DMS53 treated with DMSO at 0.1 percent for 48 hours (cell line): ENCODE data around the gene SLC26A11.
A peak's percentile ranks its signal among the peaks of the same experiment; 100 is the strongest.

ENCODE experiments used
- DNase-seq: peaks from one replicate; lab custom pipeline; 2025; ENCODE audit not compliant: unreplicated experiment; lab: John Stamatoyannopoulos, UW

Gene SLC26A11

GRCh38 chr17:80220054-80220735 is at the start of gene SLC26A11, which contains the start of gene SGSH:
Gene SLC26A11 (plus strand): TSS chr17:80220427. CDS start chr17:80221561, 1,134 bp downstream.
Gene SGSH (minus strand): TSS chr17:80220333. CDS start chr17:80220313, 20 bp downstream.
- peak; percentile 44 for DNase-seq

- DNase-seq, result no peak
Observed at GRCh38 chr17:80171681-80172080, 48.5 kb upstream of the SLC26A11 start.

GRCh38 chr17:80173126-80173525 is 47.1 kb upstream of the SLC26A11 start:
- DNase-seq, result no peak

- DNase-seq, result no peak
Observed at GRCh38 chr17:80173916-80174315, 46.3 kb upstream of the SLC26A11 start.

GRCh38 chr17:80176757-80177156 is 43.5 kb upstream of the SLC26A11 start:
- DNase-seq, result no peak

GRCh38 chr17:80177986-80178595 is 42.1 kb upstream of the SLC26A11 start:
- DNase-seq, result no peak

GRCh38 chr17:80180192-80180591 is 40.0 kb upstream of the SLC26A11 start:
- no peak for DNase-seq

- no peak for DNase-seq
Observed at GRCh38 chr17:80181431-80181830, 38.8 kb upstream of the SLC26A11 start.

GRCh38 chr17:80182118-80182844 is 37.9 kb upstream of the SLC26A11 start:
- no peak for DNase-seq

- no peak for DNase-seq
Observed at GRCh38 chr17:80182845-80183223, 37.4 kb upstream of the SLC26A11 start.

- no peak for DNase-seq
Observed at GRCh38 chr17:80183581-80184422, 36.4 kb upstream of the SLC26A11 start.

GRCh38 chr17:80184423-80184714 is 35.9 kb upstream of the SLC26A11 start:
- no peak for DNase-seq

- no peak for DNase-seq
Observed at GRCh38 chr17:80185968-80186367, 34.3 kb upstream of the SLC26A11 start.

GRCh38 chr17:80187090-80187489 is 33.1 kb upstream of the SLC26A11 start:
- DNase-seq, result no peak

GRCh38 chr17:80187515-80187941 is 32.7 kb upstream of the SLC26A11 start:
- no peak for DNase-seq

GRCh38 chr17:80189611-80190010 is 30.6 kb upstream of the SLC26A11 start:
- DNase-seq, result no peak

GRCh38 chr17:80190716-80191115 is 29.5 kb upstream of the SLC26A11 start:
- no peak for DNase-seq

GRCh38 chr17:80191192-80191591 is 29.0 kb upstream of the SLC26A11 start:
- DNase-seq, result no peak

- DNase-seq, result no peak
Observed at GRCh38 chr17:80191865-80192661, 28.2 kb upstream of the SLC26A11 start.

GRCh38 chr17:80195141-80195540 is 25.1 kb upstream of the SLC26A11 start:
- DNase-seq, result no peak
